Hepatocyte (in vitro differentiated cells): ENCODE measurements around the gene SLC12A8. TPM values are rescaled to one million over a fixed set of nuclear protein-coding genes. Genes with fewer than 3 reads are reported as not detected.

ENCODE experiments used
- DNase-seq: peaks from one replicate; pipeline ENCODE4 v3.0.0-alpha.2; 2016; ENCODE audit warnings: low spot score
- H2AFZ ChIP-seq: fragments of 200-600 bp; sonication (generic); 2 replicates; pipeline ENCODE4 v1.6.0; 2016; ENCODE audit warnings: antibody characterized with exemption, mild to moderate bottlenecking
- H3K27ac ChIP-seq: fragments of 200-600 bp; sonication (generic); 2 replicates; pipeline ENCODE4 v1.5.1; 2016; ENCODE audit warnings: mild to moderate bottlenecking
- H3K27me3 ChIP-seq: fragments of 200-600 bp; sonication (generic); 2 replicates; pipeline ENCODE4 v1.6.1; 2016
- H3K36me3 ChIP-seq: fragments of 200-600 bp; sonication (generic); replicated peaks from 2 replicates; pipeline ENCODE4 v1.5.1; 2016; ENCODE audit warnings: low read depth; ENCODE audit not compliant: insufficient read depth
- H3K4me1 ChIP-seq: fragments of 200-600 bp; sonication (generic); 2 replicates; pipeline ENCODE4 v1.5.1; 2016; ENCODE audit warnings: mild to moderate bottlenecking, moderate library complexity; ENCODE audit not compliant: insufficient read depth
- H3K4me2 ChIP-seq: fragments of 200-600 bp; sonication (generic); 2 replicates; pipeline ENCODE4 v1.6.0; 2016
- H3K4me3 ChIP-seq: fragments of 200-600 bp; sonication (generic); 2 replicates; pipeline ENCODE4 v1.5.1; 2016; ENCODE audit warnings: mild to moderate bottlenecking
- H3K79me2 ChIP-seq: fragments of 200-600 bp; sonication (generic); 2 replicates; pipeline ENCODE4 v1.6.0; 2017; ENCODE audit warnings: mild to moderate bottlenecking
- H3K9me2 ChIP-seq: fragments of 200-600 bp; sonication (generic); replicated peaks from 2 replicates; pipeline ENCODE4 v1.6.0; 2017; ENCODE audit warnings: mild to moderate bottlenecking; ENCODE audit not compliant: insufficient read depth
- H3K9me3 ChIP-seq: fragments of 200-600 bp; sonication (generic); 2 replicates; pipeline ENCODE4 v1.5.1; 2016; ENCODE audit warnings: low read depth, mild to moderate bottlenecking
- H4K20me1 ChIP-seq: fragments of 200-600 bp; sonication (generic); 2 replicates; pipeline ENCODE4 v1.6.0; 2016; ENCODE audit warnings: mild to moderate bottlenecking; ENCODE audit not compliant: insufficient read depth, poor library complexity, severe bottlenecking
- CTCF ChIP-seq: fragments of 200-600 bp; sonication (generic); IDR thresholded peaks from 2 replicates; pipeline ENCODE4 v1.5.1; 2016; ENCODE audit warnings: antibody characterized with exemption, mild to moderate bottlenecking; ENCODE audit not compliant: poor library complexity
- EZH2 ChIP-seq: fragments of 200-600 bp; sonication (generic); IDR thresholded peaks from 2 replicates; pipeline ENCODE4 v1.6.1; 2016; ENCODE audit warnings: antibody characterized with exemption, mild to moderate bottlenecking, borderline replicate concordance
- EZH2phosphoT487 ChIP-seq: fragments of 200-600 bp; sonication (generic); IDR thresholded peaks from one replicate; pipeline ENCODE4 v1.6.1; 2018; ENCODE audit warnings: antibody characterized with exemption, mild to moderate bottlenecking, low read depth, moderate library complexity; ENCODE audit not compliant: unreplicated experiment, severe bottlenecking
- WGBS: methylation state at CpG from one replicate; pipeline ENCODE4 v1.1.6; 2016; ENCODE audit warnings: low lambda C conversion rate; ENCODE audit errors: missing lambda C conversion rate; 5-methylcytosine and 5-hydroxymethylcytosine counted together
- polyA plus RNA-seq: library from polyadenylated mRNA; unstranded; fragments of >200 nt; fragmentation: Nextera tagmentation; extraction: Ambion mirVana; gene quantifications from 2 replicates; pipeline ENCODE4 v1.2.1, GENCODE V29; 2016
- total RNA-seq: library from RNA; depleted of rRNA; stranded (reverse); fragments of >200 nt; gene quantifications from 2 replicates; pipeline ENCODE4 v1.2.3, GENCODE V29; 2014

The SLC12A8 gene
- total and polyA plus RNA-seq, 2 experiments from 2014 or later = 18.9 to 20.0 TPM

- Histone ChIP-seq H3K36me3 (no peaks in the 10 kb centered on the region), H3K4me1 (peaks cover 29% of the 10 kb centered on the region), H3K79me2 (no peaks in the 10 kb centered on the region), H3K4me3 (no peak overlapping the region), H4K20me1 (no peaks in the 10 kb centered on the region), H3K9me3 (no peaks in the 10 kb centered on the region), H3K4me2 (peak overlapping the region; percentile 70), H3K27me3 (no peaks in the 10 kb centered on the region), H3K27ac (peak overlapping the region; percentile 44), H3K9me2 (no peaks in the 10 kb centered on the region), H2AFZ (no peak overlapping the region)
- no peak for DNase-seq
- 50% methylated on average over 11 of the region's 11 CpGs for WGBS
- TF ChIP-seq CTCF (no peak), EZH2 (no peak), EZH2phosphoT487 (no peak)
These were observed 92.7 kb downstream of the SLC12A8 start for GRCh38 chr3:125119752-125120378.

DNA sequence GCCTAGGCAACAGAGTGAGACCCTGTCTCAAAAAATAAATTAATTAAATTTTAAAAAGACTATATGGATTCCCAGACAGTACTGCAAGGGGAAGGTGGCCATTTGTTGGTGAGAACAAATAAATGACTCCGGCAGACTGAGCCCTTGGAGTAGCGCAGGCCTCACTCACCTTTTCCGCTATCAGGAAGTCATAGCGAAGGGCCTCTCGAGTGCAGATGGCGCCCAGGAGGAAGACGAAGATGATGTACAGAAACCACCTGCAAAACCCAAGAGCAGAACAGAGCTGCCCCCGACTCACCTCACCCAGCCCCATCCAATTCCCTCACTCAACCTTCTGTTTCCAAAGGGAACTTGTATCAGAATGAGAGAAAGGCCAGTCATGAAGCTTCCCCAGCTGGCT is 93.9 kb downstream of the SLC12A8 start:
- 97% methylated on average over 8 of the region's 8 CpGs for WGBS
- Histone ChIP-seq H3K9me2 (no peaks in the 10 kb centered on the region), H3K9me3 (no peaks in the 10 kb centered on the region), H3K27me3 (no peaks in the 10 kb centered on the region), H2AFZ (no peak overlapping the region), H3K27ac (no peak overlapping the region), H4K20me1 (no peaks in the 10 kb centered on the region), H3K4me1 (peaks cover 29% of the 10 kb centered on the region), H3K79me2 (no peaks in the 10 kb centered on the region), H3K4me3 (no peak overlapping the region), H3K4me2 (no peak overlapping the region), H3K36me3 (no peaks in the 10 kb centered on the region)
- TF ChIP-seq CTCF = no peak
- no peak for TF ChIP-seq EZH2phosphoT487
- TF ChIP-seq EZH2 = no peak
- DNase-seq = no peak

GRCh38 chr3:125117631-125118191 is 94.8 kb downstream of the SLC12A8 start:
- Histone ChIP-seq H3K27me3 (no peaks in the 10 kb centered on the region), H4K20me1 (no peaks in the 10 kb centered on the region), H3K4me3 (no peak overlapping the region), H3K4me2 (no peak overlapping the region), H3K4me1 (peaks cover 29% of the 10 kb centered on the region), H3K9me2 (no peaks in the 10 kb centered on the region), H3K9me3 (no peaks in the 10 kb centered on the region), H3K27ac (no peak overlapping the region), H3K36me3 (no peaks in the 10 kb centered on the region), H3K79me2 (no peaks in the 10 kb centered on the region), H2AFZ (no peak overlapping the region)
- no peak for DNase-seq
- WGBS = 95% methylated on average over 4 of the region's 4 CpGs
- TF ChIP-seq EZH2 = no peak
- no peak for TF ChIP-seq CTCF
- no peak for TF ChIP-seq EZH2phosphoT487
